Measurements from ENCODE around the gene ITPA. TPM values are rescaled to one million over a fixed set of nuclear protein-coding genes. Genes with fewer than 3 reads are reported as not detected.

ITPA gene
- total and polyA plus RNA-seq, 2 of the 13 experiments (the other 11 are each of a cell fraction or from before 2014, with no cell fraction given), result 60.1 to 103 TPM

GRCh38 chr20:3218307-3218988 lies 9.2 kb downstream of the ITPA start (continued):
- TF ChIP-seq IRF1 (CRISPR knock-in tag; IDR thresholded peaks at IDR 0.05; ENCODE audit: low read depth), result no peak
- no peak; the same call in 1 of the 2 replicates for TF ChIP-seq ZNF850 (CRISPR knock-in tag; conservative IDR thresholded peaks at IDR 0.05)
- TF ChIP-seq ZNF737 (CRISPR knock-in tag; IDR thresholded peaks at IDR 0.05; ENCODE audit: borderline replicate concordance), result no peak
- TF ChIP-seq SNRNP70 (IDR thresholded peaks at IDR 0.05; ENCODE audit: low read depth, low read length), result no peak
- peak; percentile 91 for TF ChIP-seq ZNF276 (CRISPR knock-in tag; IDR thresholded peaks at IDR 0.05; ENCODE audit: low read depth)
- peak; percentile 62; the same call in 1 of the 2 replicates for TF ChIP-seq GTF3A (CRISPR knock-in tag; conservative IDR thresholded peaks at IDR 0.05)
- peak; percentile 78 for TF ChIP-seq HNRNPLL (IDR thresholded peaks at IDR 0.05; ENCODE audit: low read depth, low read length, poor library complexity, severe bottlenecking)
- TF ChIP-seq, protein P1, sequence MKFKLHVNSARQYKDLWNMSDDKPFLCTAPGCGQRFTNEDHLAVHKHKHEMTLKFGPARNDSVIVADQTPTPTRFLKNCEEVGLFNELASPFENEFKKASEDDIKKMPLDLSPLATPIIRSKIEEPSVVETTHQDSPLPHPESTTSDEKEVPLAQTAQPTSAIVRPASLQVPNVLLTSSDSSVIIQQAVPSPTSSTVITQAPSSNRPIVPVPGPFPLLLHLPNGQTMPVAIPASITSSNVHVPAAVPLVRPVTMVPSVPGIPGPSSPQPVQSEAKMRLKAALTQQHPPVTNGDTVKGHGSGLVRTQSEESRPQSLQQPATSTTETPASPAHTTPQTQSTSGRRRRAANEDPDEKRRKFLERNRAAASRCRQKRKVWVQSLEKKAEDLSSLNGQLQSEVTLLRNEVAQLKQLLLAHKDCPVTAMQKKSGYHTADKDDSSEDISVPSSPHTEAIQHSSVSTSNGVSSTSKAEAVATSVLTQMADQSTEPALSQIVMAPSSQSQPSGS (CRISPR knock-in tag; IDR thresholded peaks at IDR 0.05), result peak; percentile 78
- TF ChIP-seq REST (IDR thresholded peaks at IDR 0.05; ENCODE audit: borderline replicate concordance in 1 of 2, low read depth in 1 of 2, low read length in 2 of 2), result no peak
- peak; percentile 76 for TF ChIP-seq KMT2A (CRISPR knock-in tag; IDR thresholded peaks at IDR 0.05)
- no peak for TF ChIP-seq SCMH1 (CRISPR knock-in tag; IDR thresholded peaks at IDR 0.05; ENCODE audit: borderline replicate concordance)
- no peak for TF ChIP-seq KAT2B (IDR thresholded peaks at IDR 0.05; ENCODE audit: borderline replicate concordance, low read depth, low read length)
- no peak for TF ChIP-seq HDAC6 (IDR thresholded peaks at IDR 0.05; ENCODE audit: low read depth, low read length)
- no peak for TF ChIP-seq ZNF30 (CRISPR knock-in tag; IDR thresholded peaks at IDR 0.05)
- TF ChIP-seq ZNF260 (CRISPR knock-in tag; IDR thresholded peaks at IDR 0.05; ENCODE audit: borderline replicate concordance, low read depth), result no peak
- TF ChIP-seq TBL1XR1 (IDR thresholded peaks at IDR 0.05; ENCODE audit: borderline replicate concordance, low read length, partially characterized antibody), result peak; percentile 57
- TF ChIP-seq U2AF1 (optimal IDR thresholded peaks at IDR 0.05; ENCODE audit: low read depth, low read length), result no peak
- peak; percentile 77; the same call in 1 of the 2 replicates for TF ChIP-seq ZNF160 (CRISPR knock-in tag; IDR thresholded peaks at IDR 0.05)
- peak; percentile 87 for TF ChIP-seq CBFB (CRISPR knock-in tag; IDR thresholded peaks at IDR 0.05)
- TF ChIP-seq SALL1 (CRISPR knock-in tag; IDR thresholded peaks at IDR 0.05), result peak; percentile 95
- no peak for TF ChIP-seq MTA3 (CRISPR knock-in tag; IDR thresholded peaks at IDR 0.05)
- no peak for TF ChIP-seq CREM (IDR thresholded peaks at IDR 0.05)
- TF ChIP-seq CREM (CRISPR knock-in tag; IDR thresholded peaks at IDR 0.05), result no peak

Measured in HepG2 (cell line).